22Rv1 (cell line): ENCODE data around the gene TP73.

Source experiments
- H3K27ac ChIP-seq: fragments of 450-650 bp; 2 replicates; pipeline ENCODE4 v1.5.1; 2017
- CTCF ChIP-seq: fragments of 450-650 bp; IDR thresholded peaks from 2 replicates; pipeline ENCODE4 v1.5.1; 2017; ENCODE audit warnings: mild to moderate bottlenecking
- ZFX ChIP-seq: fragments of 450-650 bp; IDR thresholded peaks from 2 replicates; pipeline ENCODE4 v1.6.1; 2017; ENCODE audit warnings: antibody characterized with exemption, borderline replicate concordance

The TP73 gene

GRCh38 chr1:3736131-3736561 lies 83.8 kb downstream of the TP73 start:
- no peak overlapping the region for H3K27ac ChIP-seq
- TF ChIP-seq CTCF (no peak), ZFX (no peak)

DNA sequence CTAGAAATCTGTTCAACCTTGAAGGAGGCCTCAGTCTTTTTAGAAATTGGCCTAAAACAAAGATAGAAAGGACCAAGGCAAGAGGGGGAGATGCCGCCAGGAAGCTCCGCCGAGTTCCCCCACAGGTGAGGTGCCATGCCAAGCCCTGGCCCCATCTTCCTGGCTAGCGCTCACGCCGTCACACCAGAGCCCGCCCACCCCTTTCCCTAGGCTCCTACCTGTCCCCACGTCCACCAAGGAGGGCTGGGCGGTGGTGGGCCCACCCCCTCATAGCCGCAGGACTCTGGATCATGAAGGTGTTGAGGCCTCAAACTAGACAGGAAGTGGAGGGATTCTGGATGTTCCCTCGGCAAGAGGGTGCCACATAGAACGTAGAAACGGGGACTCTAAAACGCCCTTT lies 84.4 kb downstream of the TP73 start:
- no peak overlapping the region for H3K27ac ChIP-seq
- TF ChIP-seq CTCF = no peak

- TF ChIP-seq ZFX (no peak), CTCF (no peak)
- no peak overlapping the region for H3K27ac ChIP-seq
These were observed 86.6 kb downstream of the TP73 start for GRCh38 chr1:3738943-3739342.

- TF ChIP-seq CTCF = no peak
- no peak for TF ChIP-seq ZFX
These were observed 87.7 kb downstream of the TP73 start for GRCh38 chr1:3740042-3740441.

DNA sequence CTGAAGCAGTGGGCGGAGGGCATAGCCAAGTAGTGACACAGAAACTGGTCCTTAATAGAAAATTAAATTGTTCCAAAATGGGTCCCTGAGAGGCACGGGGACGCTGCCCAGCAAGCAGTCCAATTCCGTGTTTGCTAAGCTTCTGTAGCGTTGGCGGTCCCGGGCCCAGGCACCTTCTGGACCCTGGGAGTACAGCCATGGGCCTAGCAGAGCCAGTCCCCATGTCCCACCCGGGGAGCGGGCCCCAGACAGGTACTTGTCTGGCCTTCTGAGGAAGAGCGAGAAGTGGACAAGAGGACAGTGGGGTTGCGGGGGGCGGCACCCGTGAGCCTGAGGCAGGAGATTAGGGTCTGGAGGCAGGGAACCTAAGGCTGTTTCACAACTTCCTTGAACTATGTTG lies 88.4 kb downstream of the TP73 start:
- TF ChIP-seq CTCF = no peak
- no peak overlapping the region for H3K27ac ChIP-seq

More at GRCh38 chr1:3740042-3740441, 87.7 kb downstream of the TP73 start:
- no peak overlapping the region for H3K27ac ChIP-seq

GRCh38 chr1:3741566-3742438 lies 89.5 kb downstream of the TP73 start:
- TF ChIP-seq CTCF = no peak
- TF ChIP-seq ZFX = no peak
- H3K27ac ChIP-seq = no peak overlapping the region

- TF ChIP-seq CTCF (no peak), ZFX (no peak)
- H3K27ac ChIP-seq = no peak overlapping the region
These were observed 90.4 kb downstream of the TP73 start for GRCh38 chr1:3742439-3743298.
